ENCODE measurements around the gene HS3ST5.

DNA sequence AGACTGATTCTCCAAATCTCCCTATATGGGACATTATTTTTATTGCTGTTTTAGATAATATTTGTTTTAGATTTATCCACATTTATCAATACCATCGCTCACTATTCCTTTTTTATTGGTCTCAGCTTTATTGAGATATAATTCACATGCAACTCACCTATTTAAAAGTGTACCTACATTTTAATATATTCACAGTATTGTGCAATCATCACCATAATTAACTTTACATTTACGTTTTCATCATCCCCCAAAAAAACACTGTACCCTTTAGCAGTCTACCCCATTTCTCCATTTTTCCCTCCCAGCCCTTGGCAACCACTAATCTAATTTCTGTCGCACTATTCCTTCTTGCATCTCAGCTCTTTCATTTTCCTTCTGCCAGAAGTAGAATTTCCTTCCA, 261.1 kb downstream of the HS3ST5 start:
- TF ChIP-seq CTCF (IDR thresholded peaks at IDR 0.05 in 8 of 11, conservative IDR thresholded peaks at IDR 0.05 in 3 of 11) (no peak), POLR2AphosphoS5 (IDR thresholded peaks at IDR 0.05) (no peak)
